Panc1 (cell line): ENCODE data around the gene PADI2. TPM values are rescaled to one million over a fixed set of nuclear protein-coding genes. Genes with fewer than 3 reads are reported as not detected.
A peak's percentile ranks its signal among the peaks of the same experiment; 100 is the strongest.

ENCODE experiments used
- ATAC-seq: fragments of 200-7000 bp; cut with Tn5 transposase; 2 replicates; pipeline ENCODE4 v1.9.1; 2020; ENCODE audit warnings: mild to moderate bottlenecking, moderate library complexity
- BruUV-seq: library from RNA; stranded (reverse); fragments of 400-500 nt; replicated peaks from 2 replicates; lab custom pipeline; 2021; lab: Mats Ljungman, UMichigan
- CTCF ChIA-PET: fragments of 300-600 bp; sonication (Branson Sonifier 250); formaldehyde crosslinking; loops from one replicate; lab custom pipeline; 2022; ENCODE audit warnings: antibody characterized with exemption; lab: Charles Lee
- POLR2A ChIA-PET: fragments of 300-600 bp; sonication (Branson Sonifier 250); formaldehyde crosslinking; loops from one replicate; lab custom pipeline; 2022; ENCODE audit warnings: antibody characterized with exemption; lab: Charles Lee
- DNase-seq: peaks from one replicate; pipeline ENCODE4 v3.0.0-alpha.2; 2010; ENCODE audit warnings: low read depth, low spot score
- H3K27ac ChIP-seq: 2 replicates; pipeline ENCODE4 v1.5.1; 2011; ENCODE audit warnings: mild to moderate bottlenecking, low read length, inconsistent platforms
- H3K27me3 ChIP-seq: fragments of 200-500 bp; sonication (Bioruptor generic); 2 replicates; pipeline ENCODE4 v1.6.0; 2014; ENCODE audit warnings: low read length, inconsistent platforms; ENCODE audit not compliant: control insufficient read depth, insufficient read depth
- H3K36me3 ChIP-seq: fragments of 200-500 bp; sonication (Bioruptor generic); 2 replicates; pipeline ENCODE4 v1.5.1; 2014; ENCODE audit warnings: inconsistent platforms, mild to moderate bottlenecking, low read length, moderate library complexity; ENCODE audit not compliant: control insufficient read depth, insufficient read depth
- H3K4me1 ChIP-seq: 2 replicates; pipeline ENCODE4 v1.5.1; 2011; ENCODE audit warnings: inconsistent platforms, mild to moderate bottlenecking, low read length, moderate library complexity; ENCODE audit not compliant: control insufficient read depth, insufficient read depth
- H3K4me3 ChIP-seq, 2 experiments: 2 replicates each; pipeline ENCODE4 v1.5.1; 2011 to 2012; ENCODE audit warnings: low read depth in 2 of 2, low read length in 2 of 2, mild to moderate bottlenecking in 2 of 2, inconsistent platforms in 1 of 2, moderate library complexity in 1 of 2
- H3K9me3 ChIP-seq: fragments of 200-500 bp; sonication (Bioruptor generic); 2 replicates; pipeline ENCODE4 v1.5.1; 2014; ENCODE audit warnings: low read depth, mild to moderate bottlenecking, inconsistent platforms, low read length, moderate library complexity; ENCODE audit not compliant: control insufficient read depth, insufficient read depth
- POLR2AphosphoS5 ChIP-seq: IDR thresholded peaks from 2 replicates; pipeline ENCODE4 v1.6.1; 2012; ENCODE audit warnings: mild to moderate bottlenecking, low read depth, low read length, moderate library complexity
- REST ChIP-seq, 2 experiments: IDR thresholded peaks; 2 replicates each; pipeline ENCODE4 v1.6.1; 2011 to 2012; ENCODE audit warnings: low read depth in 2 of 2, control low read depth in 1 of 2, low read length in 1 of 2, mild to moderate bottlenecking in 1 of 2, moderate library complexity in 1 of 2; ENCODE audit not compliant: insufficient read depth in 1 of 2
- SIN3A ChIP-seq: IDR thresholded peaks from 2 replicates; pipeline ENCODE4 v1.6.1; 2012; ENCODE audit warnings: low read depth, mild to moderate bottlenecking, low read length, moderate library complexity, borderline replicate concordance; ENCODE audit not compliant: insufficient read depth
- TCF7L2 ChIP-seq: IDR thresholded peaks from 2 replicates; pipeline ENCODE4 v1.6.1; 2011; ENCODE audit warnings: mild to moderate bottlenecking, low read depth, low read length, inconsistent platforms
- in situ Hi-C: cut with HindIII; loops from 2 replicates; pipeline ENCODE4 v1.10.0; 2016; ENCODE audit warnings: low sequenced_read_pairs, low pct_unique_long_range_greater_than_20kb
- intact Hi-C: fragments of 100-400 bp; cut with micrococcal nuclease; formaldehyde crosslinking; loops from one replicate; pipeline ENCODE4 v1.10.0; 2022; ENCODE audit not compliant: unreplicated experiment
- total RNA-seq: library from RNA; stranded (reverse); gene quantifications from one replicate; pipeline ENCODE4 v1.2.1, GENCODE V29; 2021; ENCODE audit not compliant: unreplicated experiment
- TF ChIP-seq, protein P1 (sequence below): fragments of 450-650 bp; IDR thresholded peaks from 2 replicates; pipeline ENCODE4 v1.5.1; 2017; ENCODE audit warnings: mild to moderate bottlenecking

The PADI2 gene
- total RNA-seq, 1 experiment from 2014 or later: 507 TPM

- H3K27ac ChIP-seq: peak within 1 kb of the TSS; percentile 93
- peak within 1 kb of the TSS; percentile 91 to 100 for H3K4me3 ChIP-seq
- intact Hi-C loops: no loop called here
- ChIA-PET CTCF (interaction anchor here (0.6 kb wide), 1 partner anchor 105 kb away, joined by 9 read pairs; no protein-coding TSS in a partner anchor), POLR2A (interaction anchor here (0.6 kb wide), 1 partner anchor 35 kb away, joined by 7 read pairs; no protein-coding TSS in a partner anchor)
- ATAC-seq (peak; percentile 99), DNase-seq (peak; percentile 98)
- no peaks in the 10 kb centered on the region for H3K27me3 ChIP-seq
- TF ChIP-seq POLR2AphosphoS5 (peak; percentile 79; the same call in 1 of the 2 replicates), SIN3A (peak; percentile 81; the same call in 1 of the 2 replicates), TCF7L2 (no peak), REST (IDR thresholded peaks at IDR 0.05; ENCODE audit: insufficient read depth in 1 of 2, low read depth in 2 of 2, low read length in 1 of 2) (0 out of 4 replicates have a peak, but pooled peaks of 1 of the 2 experiments have one; percentile 49)
- TF ChIP-seq, protein P1, sequence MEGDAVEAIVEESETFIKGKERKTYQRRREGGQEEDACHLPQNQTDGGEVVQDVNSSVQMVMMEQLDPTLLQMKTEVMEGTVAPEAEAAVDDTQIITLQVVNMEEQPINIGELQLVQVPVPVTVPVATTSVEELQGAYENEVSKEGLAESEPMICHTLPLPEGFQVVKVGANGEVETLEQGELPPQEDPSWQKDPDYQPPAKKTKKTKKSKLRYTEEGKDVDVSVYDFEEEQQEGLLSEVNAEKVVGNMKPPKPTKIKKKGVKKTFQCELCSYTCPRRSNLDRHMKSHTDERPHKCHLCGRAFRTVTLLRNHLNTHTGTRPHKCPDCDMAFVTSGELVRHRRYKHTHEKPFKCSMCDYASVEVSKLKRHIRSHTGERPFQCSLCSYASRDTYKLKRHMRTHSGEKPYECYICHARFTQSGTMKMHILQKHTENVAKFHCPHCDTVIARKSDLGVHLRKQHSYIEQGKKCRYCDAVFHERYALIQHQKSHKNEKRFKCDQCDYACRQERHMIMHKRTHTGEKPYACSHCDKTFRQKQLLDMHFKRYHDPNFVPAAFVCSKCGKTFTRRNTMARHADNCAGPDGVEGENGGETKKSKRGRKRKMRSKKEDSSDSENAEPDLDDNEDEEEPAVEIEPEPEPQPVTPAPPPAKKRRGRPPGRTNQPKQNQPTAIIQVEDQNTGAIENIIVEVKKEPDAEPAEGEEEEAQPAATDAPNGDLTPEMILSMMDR: no peak
- in situ Hi-C loops: no loop called here
- peaks cover 12% of the 10 kb centered on the region for H3K4me1 ChIP-seq
- TSS peak; percentile 73 for BruUV-seq
- no peaks in the 10 kb centered on the region for H3K9me3 ChIP-seq
- H3K36me3 ChIP-seq: peaks cover 18% of the 10 kb centered on the region
Observed at GRCh38 chr1:17053685-17054410, 65.4 kb downstream of the PADI2 start, which contains the start of gene SDHB. TSS of gene SDHB (minus strand) at chr1:17054032. CDS start at chr1:17054019, 13 bp downstream.

DNA sequence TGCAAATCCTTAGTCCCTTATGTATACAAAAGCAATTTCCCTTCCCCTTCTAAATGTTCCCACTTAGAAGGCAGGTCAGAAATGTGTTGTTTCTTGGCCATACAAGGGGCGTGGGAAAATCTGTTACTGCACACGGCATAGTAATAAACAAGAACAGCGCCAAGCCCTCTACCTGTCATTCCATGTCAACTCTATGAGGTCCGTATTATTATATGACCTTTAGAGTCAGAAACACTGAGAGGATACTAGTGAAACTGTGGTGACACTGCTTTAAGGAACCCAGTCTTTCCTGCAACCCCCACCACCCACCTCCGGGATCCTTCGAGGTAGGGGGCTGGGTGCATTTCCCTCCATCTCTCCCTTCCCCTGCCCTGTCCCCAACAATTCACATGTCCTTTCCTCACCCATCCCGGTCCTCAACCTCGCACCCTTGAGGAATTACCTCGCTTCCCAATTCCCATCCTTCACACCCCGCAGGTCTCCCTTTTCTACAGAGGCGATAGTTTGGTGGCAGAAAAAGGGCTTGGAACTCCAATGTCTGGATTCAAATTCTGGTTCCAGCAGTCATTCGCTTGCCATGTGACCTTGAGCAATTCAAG is 66.1 kb downstream of the PADI2 start:
- Histone ChIP-seq H3K36me3 (peaks cover 18% of the 10 kb centered on the region), H3K4me3 (peak overlapping the region; percentile 91 to 100), H3K4me1 (peaks cover 12% of the 10 kb centered on the region), H3K27ac (peak overlapping the region; percentile 93), H3K9me3 (no peaks in the 10 kb centered on the region), H3K27me3 (no peaks in the 10 kb centered on the region)
- in situ Hi-C loops (no loop called here), intact Hi-C loops (no loop called here)
- no TSS peak for BruUV-seq
- DNase-seq: no peak
- ATAC-seq: no peak
- ChIA-PET CTCF (interaction anchor here (0.6 kb wide), 1 partner anchor 104 kb away, joined by 9 read pairs; no protein-coding TSS in a partner anchor), POLR2A (interaction anchor here (0.6 kb wide), 1 partner anchor 35 kb away, joined by 7 read pairs; no protein-coding TSS in a partner anchor)
- no peak for TF ChIP-seq POLR2AphosphoS5
- no peak for TF ChIP-seq TCF7L2
- TF ChIP-seq, protein P1: no peak
- TF ChIP-seq REST (IDR thresholded peaks at IDR 0.05; ENCODE audit: insufficient read depth in 1 of 2, low read depth in 2 of 2, low read length in 1 of 2): no peak
- no peak for TF ChIP-seq SIN3A
